Measurements from ENCODE around the gene VWDE.

DNA sequence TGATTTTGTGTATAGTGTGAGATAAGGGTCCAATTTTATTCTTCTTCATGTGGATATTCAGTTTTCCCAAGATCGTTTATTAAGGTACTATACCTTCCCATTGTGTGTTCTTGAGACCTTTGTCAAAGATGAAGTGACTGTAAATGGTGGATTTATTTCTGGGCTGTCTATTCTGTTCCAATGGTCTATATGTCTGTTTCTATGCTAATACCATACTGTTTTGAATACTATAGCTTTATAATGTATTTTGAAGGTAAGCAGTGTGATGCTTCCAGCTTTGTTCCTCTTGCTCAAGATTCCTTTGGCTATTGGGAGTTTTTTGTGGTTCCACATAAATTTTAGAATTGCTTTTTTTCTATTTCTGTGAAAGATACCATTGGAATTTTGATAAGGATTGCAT, 8.7 kb upstream of the VWDE start:
- TF ChIP-seq, protein P1, sequence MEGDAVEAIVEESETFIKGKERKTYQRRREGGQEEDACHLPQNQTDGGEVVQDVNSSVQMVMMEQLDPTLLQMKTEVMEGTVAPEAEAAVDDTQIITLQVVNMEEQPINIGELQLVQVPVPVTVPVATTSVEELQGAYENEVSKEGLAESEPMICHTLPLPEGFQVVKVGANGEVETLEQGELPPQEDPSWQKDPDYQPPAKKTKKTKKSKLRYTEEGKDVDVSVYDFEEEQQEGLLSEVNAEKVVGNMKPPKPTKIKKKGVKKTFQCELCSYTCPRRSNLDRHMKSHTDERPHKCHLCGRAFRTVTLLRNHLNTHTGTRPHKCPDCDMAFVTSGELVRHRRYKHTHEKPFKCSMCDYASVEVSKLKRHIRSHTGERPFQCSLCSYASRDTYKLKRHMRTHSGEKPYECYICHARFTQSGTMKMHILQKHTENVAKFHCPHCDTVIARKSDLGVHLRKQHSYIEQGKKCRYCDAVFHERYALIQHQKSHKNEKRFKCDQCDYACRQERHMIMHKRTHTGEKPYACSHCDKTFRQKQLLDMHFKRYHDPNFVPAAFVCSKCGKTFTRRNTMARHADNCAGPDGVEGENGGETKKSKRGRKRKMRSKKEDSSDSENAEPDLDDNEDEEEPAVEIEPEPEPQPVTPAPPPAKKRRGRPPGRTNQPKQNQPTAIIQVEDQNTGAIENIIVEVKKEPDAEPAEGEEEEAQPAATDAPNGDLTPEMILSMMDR (IDR thresholded peaks at IDR 0.05 in 2 of 3, conservative IDR thresholded peaks at IDR 0.05 in 1 of 3; ENCODE audit: borderline replicate concordance in 1 of 3, insufficient read depth in 1 of 3, low read depth in 2 of 3, low read length in 2 of 3) = no peak
- no peak for TF ChIP-seq FOSL1 (IDR thresholded peaks at IDR 0.05; ENCODE audit: low read depth)
- no peak for TF ChIP-seq POLR2AphosphoS5 (IDR thresholded peaks at IDR 0.05; ENCODE audit: low read depth, low read length)
- TF ChIP-seq, protein P2, sequence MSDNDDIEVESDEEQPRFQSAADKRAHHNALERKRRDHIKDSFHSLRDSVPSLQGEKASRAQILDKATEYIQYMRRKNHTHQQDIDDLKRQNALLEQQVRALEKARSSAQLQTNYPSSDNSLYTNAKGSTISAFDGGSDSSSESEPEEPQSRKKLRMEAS (IDR thresholded peaks at IDR 0.05) = no peak
- TF ChIP-seq, protein P3, sequence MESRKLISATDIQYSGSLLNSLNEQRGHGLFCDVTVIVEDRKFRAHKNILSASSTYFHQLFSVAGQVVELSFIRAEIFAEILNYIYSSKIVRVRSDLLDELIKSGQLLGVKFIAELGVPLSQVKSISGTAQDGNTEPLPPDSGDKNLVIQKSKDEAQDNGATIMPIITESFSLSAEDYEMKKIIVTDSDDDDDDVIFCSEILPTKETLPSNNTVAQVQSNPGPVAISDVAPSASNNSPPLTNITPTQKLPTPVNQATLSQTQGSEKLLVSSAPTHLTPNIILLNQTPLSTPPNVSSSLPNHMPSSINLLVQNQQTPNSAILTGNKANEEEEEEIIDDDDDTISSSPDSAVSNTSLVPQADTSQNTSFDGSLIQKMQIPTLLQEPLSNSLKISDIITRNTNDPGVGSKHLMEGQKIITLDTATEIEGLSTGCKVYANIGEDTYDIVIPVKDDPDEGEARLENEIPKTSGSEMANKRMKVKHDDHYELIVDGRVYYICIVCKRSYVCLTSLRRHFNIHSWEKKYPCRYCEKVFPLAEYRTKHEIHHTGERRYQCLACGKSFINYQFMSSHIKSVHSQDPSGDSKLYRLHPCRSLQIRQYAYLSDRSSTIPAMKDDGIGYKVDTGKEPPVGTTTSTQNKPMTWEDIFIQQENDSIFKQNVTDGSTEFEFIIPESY (IDR thresholded peaks at IDR 0.05; ENCODE audit: extremely low read depth, insufficient replicate concordance, low read length) = no peak
- TF ChIP-seq JUND (IDR thresholded peaks at IDR 0.05) = no peak
- no peak for TF ChIP-seq POLR2A (IDR thresholded peaks at IDR 0.05; ENCODE audit: borderline replicate concordance, extremely low read depth, insufficient read depth, insufficient read length)
- no peak for TF ChIP-seq SRF (IDR thresholded peaks at IDR 0.05; ENCODE audit: low read depth)
- TF ChIP-seq, protein P4, sequence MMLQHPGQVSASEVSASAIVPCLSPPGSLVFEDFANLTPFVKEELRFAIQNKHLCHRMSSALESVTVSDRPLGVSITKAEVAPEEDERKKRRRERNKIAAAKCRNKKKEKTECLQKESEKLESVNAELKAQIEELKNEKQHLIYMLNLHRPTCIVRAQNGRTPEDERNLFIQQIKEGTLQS (IDR thresholded peaks at IDR 0.05) = no peak
- no peak for TF ChIP-seq ZFX (IDR thresholded peaks at IDR 0.05)
- TF ChIP-seq, protein P5, sequence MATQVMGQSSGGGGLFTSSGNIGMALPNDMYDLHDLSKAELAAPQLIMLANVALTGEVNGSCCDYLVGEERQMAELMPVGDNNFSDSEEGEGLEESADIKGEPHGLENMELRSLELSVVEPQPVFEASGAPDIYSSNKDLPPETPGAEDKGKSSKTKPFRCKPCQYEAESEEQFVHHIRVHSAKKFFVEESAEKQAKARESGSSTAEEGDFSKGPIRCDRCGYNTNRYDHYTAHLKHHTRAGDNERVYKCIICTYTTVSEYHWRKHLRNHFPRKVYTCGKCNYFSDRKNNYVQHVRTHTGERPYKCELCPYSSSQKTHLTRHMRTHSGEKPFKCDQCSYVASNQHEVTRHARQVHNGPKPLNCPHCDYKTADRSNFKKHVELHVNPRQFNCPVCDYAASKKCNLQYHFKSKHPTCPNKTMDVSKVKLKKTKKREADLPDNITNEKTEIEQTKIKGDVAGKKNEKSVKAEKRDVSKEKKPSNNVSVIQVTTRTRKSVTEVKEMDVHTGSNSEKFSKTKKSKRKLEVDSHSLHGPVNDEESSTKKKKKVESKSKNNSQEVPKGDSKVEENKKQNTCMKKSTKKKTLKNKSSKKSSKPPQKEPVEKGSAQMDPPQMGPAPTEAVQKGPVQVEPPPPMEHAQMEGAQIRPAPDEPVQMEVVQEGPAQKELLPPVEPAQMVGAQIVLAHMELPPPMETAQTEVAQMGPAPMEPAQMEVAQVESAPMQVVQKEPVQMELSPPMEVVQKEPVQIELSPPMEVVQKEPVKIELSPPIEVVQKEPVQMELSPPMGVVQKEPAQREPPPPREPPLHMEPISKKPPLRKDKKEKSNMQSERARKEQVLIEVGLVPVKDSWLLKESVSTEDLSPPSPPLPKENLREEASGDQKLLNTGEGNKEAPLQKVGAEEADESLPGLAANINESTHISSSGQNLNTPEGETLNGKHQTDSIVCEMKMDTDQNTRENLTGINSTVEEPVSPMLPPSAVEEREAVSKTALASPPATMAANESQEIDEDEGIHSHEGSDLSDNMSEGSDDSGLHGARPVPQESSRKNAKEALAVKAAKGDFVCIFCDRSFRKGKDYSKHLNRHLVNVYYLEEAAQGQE (IDR thresholded peaks at IDR 0.05; ENCODE audit: low read depth) = no peak
- no peak for TF ChIP-seq EZH2phosphoT487 (IDR thresholded peaks at IDR 0.05; ENCODE audit: borderline replicate concordance)
- TF ChIP-seq CEBPB (IDR thresholded peaks at IDR 0.05; ENCODE audit: low read depth) = no peak
- no peak for TF ChIP-seq SP1 (IDR thresholded peaks at IDR 0.05; ENCODE audit: low read depth)
